GM21717 (cell line): ENCODE measurements around the gene BLTP2.
"Not testable (repeated sequence)": the region's sequence is repeated elsewhere in the genome, so short reads cannot be mapped to it uniquely, and the experiment has no call there.

Experiments
- ATAC-seq: cut with Tn5 transposase; IDR thresholded peaks from one replicate; pipeline ENCODE4 v1.9.1; 2021; ENCODE audit warnings: mild to moderate bottlenecking, moderate library complexity; ENCODE audit not compliant: unreplicated experiment

The BLTP2 gene

GRCh38 chr17:28644787-28645575 is at the start of gene BLTP2:
TSS of gene BLTP2 (minus strand) at chr17:28645158. CDS start at chr17:28645056, 102 bp downstream.
- ATAC-seq: peak; percentile 81

- ATAC-seq: no peak
Measured at GRCh38 chr17:28693869-28694268, 48.9 kb upstream of the BLTP2 start.

- no peak for ATAC-seq
Measured at GRCh38 chr17:28689011-28689410, 44.1 kb upstream of the BLTP2 start.

- ATAC-seq: no peak
Measured at GRCh38 chr17:28688481-28688880, 43.5 kb upstream of the BLTP2 start.

- ATAC-seq: no peak
Measured at GRCh38 chr17:28686296-28686695, 41.3 kb upstream of the BLTP2 start.

GRCh38 chr17:28685366-28685765 is 40.4 kb upstream of the BLTP2 start:
- no peak for ATAC-seq

GRCh38 chr17:28684963-28685362 is 40.0 kb upstream of the BLTP2 start:
- ATAC-seq: no peak

GRCh38 chr17:28682655-28683054 is 37.7 kb upstream of the BLTP2 start:
- ATAC-seq: no peak

GRCh38 chr17:28675980-28676379 is 31.0 kb upstream of the BLTP2 start:
- no peak for ATAC-seq

- no peak for ATAC-seq
Measured at GRCh38 chr17:28675490-28675889, 30.5 kb upstream of the BLTP2 start.

- ATAC-seq: no peak
Measured at GRCh38 chr17:28669918-28670317, 25.0 kb upstream of the BLTP2 start.

GRCh38 chr17:28667870-28668269 is 22.9 kb upstream of the BLTP2 start:
- no peak for ATAC-seq

- ATAC-seq: no peak
Measured at GRCh38 chr17:28665994-28666393, 21.0 kb upstream of the BLTP2 start.

- ATAC-seq: no peak
Measured at GRCh38 chr17:28663723-28664122, 18.8 kb upstream of the BLTP2 start.

- ATAC-seq: peak; percentile 5
Measured at GRCh38 chr17:28662527-28662829, 17.5 kb upstream of the BLTP2 start.

- ATAC-seq: peak; percentile 72
Measured at GRCh38 chr17:28661635-28662526, 16.9 kb upstream of the BLTP2 start, which contains the start of the genes SDF2 and SUPT6H. TSS of gene SDF2 (minus strand) at chr17:28661906. CDS start at chr17:28661876, 30 bp downstream. TSS of gene SUPT6H (plus strand) at chr17:28662205. CDS start at chr17:28673402, 11,197 bp downstream.

- ATAC-seq: not testable (repeated sequence)
Measured at GRCh38 chr17:28659497-28659881, 14.5 kb upstream of the BLTP2 start.

- not testable (repeated sequence) for ATAC-seq
Measured at GRCh38 chr17:28658766-28659496, 14.0 kb upstream of the BLTP2 start.

- not testable (repeated sequence) for ATAC-seq
Measured at GRCh38 chr17:28658342-28658741, 13.4 kb upstream of the BLTP2 start.

GRCh38 chr17:28657756-28658155 is 12.8 kb upstream of the BLTP2 start:
- no peak for ATAC-seq

GRCh38 chr17:28655160-28655559 is 10.2 kb upstream of the BLTP2 start:
- ATAC-seq: no peak
